ENCODE measurements around the gene SPAG8.

Gene SPAG8

GRCh38 chr9:35841645-35841900 is 29.5 kb upstream of the SPAG8 start:
- Histone ChIP-seq H3K4me3 (IDR thresholded peaks at IDR 0.05; ENCODE audit: insufficient read depth, low read depth, low read length) (no peak overlapping the region), H4K20me1 (ENCODE audit: insufficient read depth) (no peaks in the 10 kb centered on the region), H3K4me2 (no peak overlapping the region), H3K79me2 (ENCODE audit: insufficient read depth, low read depth) (no peaks in the 10 kb centered on the region), H3K36me3 (ENCODE audit: insufficient read depth) (no peaks in the 10 kb centered on the region), H3K27ac (no peak overlapping the region), H3K27me3 (ENCODE audit: insufficient read depth, low read depth) (no peaks in the 10 kb centered on the region), H2AFZ (ENCODE audit: low read depth) (no peak overlapping the region), H3K4me1 (ENCODE audit: low read depth, poor library complexity, severe bottlenecking) (peaks cover 47% of the 10 kb centered on the region), H3K9ac (no peak overlapping the region)
- TF ChIP-seq CTCF (conservative IDR thresholded peaks at IDR 0.05; ENCODE audit: low read depth, low read length): no peak

GRCh38 chr9:35840881-35841644 is 29.0 kb upstream of the SPAG8 start:
- TF ChIP-seq CTCF (conservative IDR thresholded peaks at IDR 0.05; ENCODE audit: low read depth, low read length): no peak
- Histone ChIP-seq H3K4me1 (ENCODE audit: low read depth, poor library complexity, severe bottlenecking) (peaks cover 42% of the 10 kb centered on the region), H2AFZ (ENCODE audit: low read depth) (no peak overlapping the region), H3K9ac (no peak overlapping the region), H3K27me3 (ENCODE audit: insufficient read depth, low read depth) (no peaks in the 10 kb centered on the region), H3K4me2 (no peak overlapping the region), H4K20me1 (ENCODE audit: insufficient read depth) (no peaks in the 10 kb centered on the region), H3K79me2 (ENCODE audit: insufficient read depth, low read depth) (no peaks in the 10 kb centered on the region), H3K27ac (no peak overlapping the region), H3K36me3 (ENCODE audit: insufficient read depth) (no peaks in the 10 kb centered on the region), H3K4me3 (IDR thresholded peaks at IDR 0.05; ENCODE audit: insufficient read depth, low read depth, low read length) (no peak overlapping the region)

GRCh38 chr9:35839926-35840325 is 27.9 kb upstream of the SPAG8 start:
- no peak overlapping the region for H3K4me2 ChIP-seq
- no peaks in the 10 kb centered on the region for H3K27me3 ChIP-seq (ENCODE audit: insufficient read depth, low read depth)
- no peak overlapping the region for H3K4me3 ChIP-seq (IDR thresholded peaks at IDR 0.05; ENCODE audit: insufficient read depth, low read depth, low read length)
- H3K79me2 ChIP-seq (ENCODE audit: insufficient read depth, low read depth): no peaks in the 10 kb centered on the region
- H3K27ac ChIP-seq: no peak overlapping the region
- H2AFZ ChIP-seq (ENCODE audit: low read depth): no peak overlapping the region
- peaks cover 44% of the 10 kb centered on the region for H3K4me1 ChIP-seq (ENCODE audit: low read depth, poor library complexity, severe bottlenecking)
- H3K36me3 ChIP-seq (ENCODE audit: insufficient read depth): no peaks in the 10 kb centered on the region
- H3K9ac ChIP-seq: no peak overlapping the region
- H4K20me1 ChIP-seq (ENCODE audit: insufficient read depth): no peaks in the 10 kb centered on the region
- TF ChIP-seq CTCF (conservative IDR thresholded peaks at IDR 0.05; ENCODE audit: low read depth, low read length): no peak

- Histone ChIP-seq H4K20me1 (ENCODE audit: insufficient read depth) (no peaks in the 10 kb centered on the region), H3K27ac (no peak overlapping the region), H3K4me1 (ENCODE audit: low read depth, poor library complexity, severe bottlenecking) (peaks cover 32% of the 10 kb centered on the region), H3K36me3 (ENCODE audit: insufficient read depth) (no peaks in the 10 kb centered on the region), H3K9ac (no peak overlapping the region), H3K4me3 (IDR thresholded peaks at IDR 0.05; ENCODE audit: insufficient read depth, low read depth, low read length) (no peak overlapping the region), H3K79me2 (ENCODE audit: insufficient read depth, low read depth) (no peaks in the 10 kb centered on the region), H3K27me3 (ENCODE audit: insufficient read depth, low read depth) (no peaks in the 10 kb centered on the region), H2AFZ (ENCODE audit: low read depth) (no peak overlapping the region), H3K4me2 (no peak overlapping the region)
- no peak for TF ChIP-seq CTCF (conservative IDR thresholded peaks at IDR 0.05; ENCODE audit: low read depth, low read length)
Observed at GRCh38 chr9:35836595-35836994, 24.5 kb upstream of the SPAG8 start.

All from KMS-11 (cell line).